Epidermal melanocyte (primary cell): ENCODE data around the gene CYSTM1.
A peak's percentile ranks its signal among the peaks of the same experiment; 100 is the strongest.

Experiments
- DNase-seq: peaks from one replicate; pipeline ENCODE4 v3.0.0; 2011; ENCODE audit warnings: low spot score; ENCODE audit not compliant: insufficient read length

CYSTM1 gene

DNA sequence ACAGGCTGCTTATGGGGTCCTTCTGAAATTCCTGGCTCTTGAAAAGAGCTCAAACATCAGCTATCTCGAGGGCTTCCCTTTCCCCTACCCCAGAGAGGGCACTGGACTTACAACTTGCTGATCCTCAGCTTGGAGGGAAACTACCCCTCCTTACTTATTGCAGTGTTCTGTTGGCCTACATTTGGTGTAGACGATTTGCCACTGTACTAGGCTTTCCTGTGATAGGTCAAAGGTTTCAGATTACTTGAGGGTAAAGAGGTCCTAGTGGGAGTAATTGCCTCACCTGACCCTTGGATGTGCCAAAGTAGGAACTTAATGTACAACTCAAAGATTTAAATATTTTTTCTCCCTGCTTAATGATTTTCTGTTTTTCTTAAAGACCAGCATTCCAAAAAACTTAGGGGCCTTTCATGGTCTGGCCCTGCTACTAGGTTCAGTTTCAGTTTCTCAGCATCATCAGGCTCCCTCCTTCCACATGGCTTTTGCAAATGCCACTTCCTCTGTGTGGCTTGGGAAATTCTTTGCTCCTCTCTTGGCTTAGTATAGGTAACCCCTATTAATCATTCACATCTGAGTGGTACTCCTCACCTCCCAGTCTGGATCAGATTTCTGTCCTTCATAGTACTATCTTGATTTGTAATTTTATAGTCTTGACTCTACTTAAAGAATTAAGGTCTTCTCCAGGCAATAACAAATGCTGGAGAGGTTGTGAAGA lies 32.4 kb downstream of the CYSTM1 start:
- no peak for DNase-seq

DNA sequence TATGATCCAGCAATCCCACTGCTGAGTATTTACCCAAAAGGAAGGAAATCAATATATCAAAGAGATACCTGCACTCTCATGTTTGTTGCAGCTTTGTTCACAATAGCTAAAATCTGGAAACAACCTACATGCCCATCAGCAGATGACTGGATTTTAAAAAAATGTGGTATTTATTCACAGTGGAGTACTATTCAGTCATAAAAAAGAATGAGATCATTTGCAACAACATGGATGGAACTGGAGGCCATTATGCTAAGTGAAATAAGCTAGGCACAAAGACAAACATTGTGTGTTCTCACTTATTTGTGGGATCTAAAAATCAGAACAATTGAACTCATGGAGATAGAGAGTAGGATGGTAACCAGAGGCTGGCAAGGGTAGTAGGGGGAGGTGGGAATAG lies 33.1 kb downstream of the CYSTM1 start:
- DNase-seq: no peak

DNA sequence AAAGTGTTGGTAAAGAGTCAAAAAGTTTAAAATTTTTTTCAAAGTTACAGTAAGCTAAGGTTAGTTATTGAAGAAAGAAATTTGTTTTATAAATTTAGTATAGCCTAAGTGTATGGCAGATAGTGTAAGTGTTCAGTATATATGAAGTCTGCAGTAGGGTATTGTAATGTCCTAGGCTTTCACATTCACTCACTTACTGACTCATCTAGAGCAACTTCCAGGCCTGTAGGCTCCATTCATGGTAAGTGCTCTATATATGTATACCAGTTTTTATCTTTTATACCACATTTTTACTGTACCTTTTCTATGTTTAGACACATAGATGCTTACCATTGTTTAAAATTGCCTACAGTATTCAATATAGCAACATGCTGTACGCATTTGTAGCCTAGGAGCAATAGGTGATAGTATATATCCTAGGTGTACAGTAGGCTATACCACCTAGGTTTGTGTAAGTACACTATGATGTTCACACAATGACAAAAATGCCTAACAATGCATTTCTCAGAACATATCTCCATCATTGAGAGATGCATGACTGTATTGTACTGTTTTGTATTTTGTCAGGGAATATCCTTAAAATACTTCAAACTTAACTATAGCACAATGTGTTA lies 38.5 kb downstream of the CYSTM1 start:
- no peak for DNase-seq

DNA sequence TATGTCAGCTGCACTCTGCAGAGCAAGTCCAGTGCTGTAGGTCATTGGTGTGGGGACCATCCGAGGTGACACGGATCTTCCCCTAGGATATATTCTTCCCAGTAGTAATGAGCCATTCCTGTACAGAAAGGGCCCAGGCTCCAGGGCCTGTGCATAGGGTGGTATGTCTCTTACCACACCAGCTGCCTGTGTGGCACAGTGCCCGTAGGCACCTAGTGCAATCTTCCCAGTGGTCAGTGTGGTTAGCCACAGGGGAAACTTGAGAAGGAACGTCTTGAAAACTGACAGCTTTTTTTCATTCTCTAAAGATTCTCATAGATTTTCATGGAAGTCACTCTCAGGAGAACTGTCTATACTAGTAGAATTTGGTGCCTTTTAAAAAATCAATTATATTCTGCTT lies 39.8 kb downstream of the CYSTM1 start:
- peak; percentile 44 for DNase-seq

DNA sequence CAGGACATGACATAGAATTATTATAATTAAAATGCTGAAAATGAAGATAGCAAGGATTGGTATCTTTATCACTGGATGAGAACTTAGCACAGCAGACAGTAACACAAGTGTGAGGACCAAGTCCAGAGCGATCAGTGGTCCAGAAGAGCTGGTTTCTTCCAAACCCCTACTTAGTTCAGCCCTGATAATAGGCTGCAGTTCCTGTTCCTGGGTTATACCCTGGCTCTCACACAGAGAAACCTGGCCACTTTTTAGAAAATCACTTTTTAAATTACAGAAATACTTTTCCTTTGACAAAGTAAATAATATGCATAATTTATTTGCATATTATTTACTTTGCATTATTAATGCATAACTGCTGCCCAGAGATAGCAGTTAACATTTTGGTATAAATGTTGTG lies 40.3 kb downstream of the CYSTM1 start:
- DNase-seq: no peak

DNA sequence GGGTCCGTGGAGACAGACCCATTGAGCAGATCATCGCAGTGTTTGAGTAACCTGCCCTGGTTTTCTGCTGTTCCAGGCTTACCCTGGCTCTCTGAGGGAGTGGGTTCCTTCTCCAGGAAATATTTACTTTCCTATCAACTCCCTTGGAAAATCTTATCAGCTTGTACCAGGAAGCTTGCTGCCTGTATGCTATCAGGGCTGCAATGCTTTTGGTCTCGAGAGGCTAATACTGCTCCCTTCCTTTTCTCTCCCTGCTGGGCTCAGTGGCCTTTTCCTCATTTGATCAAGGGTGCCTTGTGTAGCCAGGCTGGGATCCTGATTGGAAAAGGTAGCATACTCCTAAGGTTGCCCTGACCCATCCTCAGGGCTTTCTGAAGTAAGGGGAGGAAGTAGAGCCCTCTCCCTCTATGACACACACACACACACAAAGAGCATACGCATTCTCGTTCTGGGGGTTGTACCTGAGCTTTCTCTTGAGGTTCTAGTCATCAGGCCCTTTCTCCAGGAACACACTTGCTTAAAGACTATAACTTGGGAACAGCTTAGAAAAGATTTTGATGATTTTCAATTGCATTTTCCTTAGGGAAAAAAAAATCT lies 41.6 kb downstream of the CYSTM1 start:
- no peak for DNase-seq

DNA sequence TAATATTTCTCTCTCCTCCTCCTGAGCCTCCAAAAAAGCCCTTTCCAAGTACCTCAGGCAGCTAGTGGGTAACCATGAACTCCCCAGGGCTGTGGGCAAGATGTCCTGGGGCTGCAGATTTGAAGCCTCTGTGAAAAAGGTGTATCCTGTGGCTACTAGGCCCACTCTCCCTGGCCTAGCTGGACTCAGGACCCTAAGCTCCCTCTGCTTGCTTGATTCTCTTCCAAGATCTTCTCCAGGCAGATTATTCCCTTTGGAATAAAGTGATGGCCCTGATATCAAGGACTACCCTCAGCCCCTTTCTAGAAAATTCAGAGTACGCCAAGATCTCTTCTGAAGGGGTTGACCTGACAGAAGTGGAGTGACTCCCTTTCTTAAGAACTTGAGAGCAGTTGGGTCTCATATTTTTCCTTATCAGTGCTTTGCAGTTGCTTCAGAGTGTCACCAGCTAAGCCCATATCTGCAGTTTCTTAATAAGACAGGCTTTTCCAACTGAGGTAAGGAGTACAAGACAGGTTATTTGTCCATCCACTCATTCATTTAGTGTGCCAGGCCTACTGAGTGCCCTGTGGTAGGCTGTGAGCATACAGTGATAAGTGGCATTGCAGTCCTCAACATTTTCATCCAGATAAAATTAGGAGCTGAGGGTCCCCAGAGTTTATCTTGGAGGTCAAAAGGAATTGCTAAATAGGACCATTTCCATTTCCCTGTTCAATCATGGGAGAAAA lies 42.5 kb downstream of the CYSTM1 start:
- no peak for DNase-seq

DNA sequence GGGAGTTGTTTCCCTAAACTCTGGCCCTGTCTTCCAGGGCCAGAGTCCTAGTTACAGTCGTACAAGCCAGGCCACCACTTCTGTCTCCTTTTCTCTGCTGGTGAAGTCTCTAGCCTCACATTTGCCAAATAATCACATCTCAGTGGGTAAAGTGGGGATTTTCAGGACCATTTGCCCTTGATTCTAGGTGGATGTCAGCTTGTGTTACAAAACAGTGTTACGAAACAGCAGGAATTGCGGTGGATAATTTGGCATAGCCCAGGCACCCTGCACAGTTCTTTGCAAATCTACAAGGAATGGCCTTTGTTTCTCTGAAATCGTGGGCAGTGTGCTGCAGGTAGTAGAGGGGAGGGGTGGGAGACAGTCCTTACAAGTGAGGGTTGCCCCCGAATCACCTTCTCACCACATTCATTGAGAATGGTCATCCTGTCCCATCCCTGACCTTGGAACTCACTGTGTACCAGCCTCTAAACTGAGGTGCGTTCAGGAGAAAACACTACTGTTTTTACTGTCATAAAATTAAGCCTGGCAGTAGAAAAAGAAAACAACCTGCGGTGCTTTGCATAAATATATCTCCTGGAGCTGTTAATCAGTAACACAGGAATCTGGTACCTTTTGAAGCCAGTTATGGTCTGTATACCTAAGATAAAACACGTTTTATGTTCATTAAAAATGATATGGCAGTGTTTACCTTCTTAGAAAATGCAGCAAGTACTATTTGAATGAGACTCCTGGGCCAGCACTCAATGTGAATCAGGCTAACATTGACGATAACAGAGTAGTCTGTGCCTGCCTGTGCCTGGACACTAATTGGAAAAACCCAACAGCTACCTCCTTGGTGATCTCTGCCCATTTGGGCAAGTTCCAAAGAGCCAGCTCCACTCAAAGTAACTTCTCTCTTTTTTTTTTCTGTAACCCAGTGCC lies 44.3 kb downstream of the CYSTM1 start:
- no peak for DNase-seq

DNA sequence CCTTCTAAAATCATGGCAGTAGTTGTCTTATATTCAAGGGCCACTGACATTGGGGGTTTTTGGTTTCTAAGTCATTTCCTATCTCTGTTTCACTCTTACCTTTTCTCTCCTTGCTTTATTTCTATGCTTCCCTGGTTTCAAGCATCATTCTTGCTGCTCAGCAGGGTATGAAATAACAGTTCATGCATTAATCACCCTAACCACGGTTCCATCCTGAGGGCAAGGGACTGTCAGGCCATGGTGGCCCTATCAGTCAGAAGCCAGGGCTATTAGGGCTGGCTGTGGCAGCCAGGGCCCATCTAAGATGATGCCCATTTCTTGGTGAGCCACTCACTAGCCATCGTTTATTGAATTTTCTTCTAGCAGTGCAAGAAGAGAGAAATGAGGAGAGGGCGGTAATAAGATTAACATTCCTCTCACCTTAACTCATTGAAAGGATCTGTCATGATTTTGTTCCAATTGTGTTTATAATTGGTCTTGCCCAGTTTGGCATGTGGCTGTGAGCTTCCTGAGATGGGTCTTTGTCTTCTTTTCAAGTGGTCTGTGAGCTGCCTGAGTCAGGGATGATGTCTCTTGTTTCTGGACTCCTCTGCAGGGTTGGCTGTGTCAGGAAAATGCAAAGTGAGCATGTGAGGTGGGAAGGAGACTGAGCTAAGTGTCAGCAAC lies 45.2 kb downstream of the CYSTM1 start:
- no peak for DNase-seq

DNA sequence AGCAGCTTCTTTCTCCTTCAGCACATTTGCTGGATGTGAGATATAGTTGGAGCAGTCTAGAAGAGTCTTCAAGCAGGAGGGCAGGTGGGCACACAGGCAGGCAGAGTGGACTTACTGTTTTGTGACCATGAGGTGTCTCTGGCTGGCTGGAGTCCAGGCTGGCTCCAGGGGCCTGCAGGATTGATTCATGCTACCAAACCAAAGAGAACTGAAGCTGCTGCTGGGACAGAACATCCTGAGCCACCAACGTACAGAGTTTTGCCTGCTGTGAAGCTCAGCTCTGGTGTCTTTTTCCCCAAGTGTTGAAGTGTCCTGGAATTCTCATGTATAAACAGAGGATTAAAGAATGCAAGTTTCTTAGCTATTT lies 45.7 kb downstream of the CYSTM1 start:
- no peak for DNase-seq

DNA sequence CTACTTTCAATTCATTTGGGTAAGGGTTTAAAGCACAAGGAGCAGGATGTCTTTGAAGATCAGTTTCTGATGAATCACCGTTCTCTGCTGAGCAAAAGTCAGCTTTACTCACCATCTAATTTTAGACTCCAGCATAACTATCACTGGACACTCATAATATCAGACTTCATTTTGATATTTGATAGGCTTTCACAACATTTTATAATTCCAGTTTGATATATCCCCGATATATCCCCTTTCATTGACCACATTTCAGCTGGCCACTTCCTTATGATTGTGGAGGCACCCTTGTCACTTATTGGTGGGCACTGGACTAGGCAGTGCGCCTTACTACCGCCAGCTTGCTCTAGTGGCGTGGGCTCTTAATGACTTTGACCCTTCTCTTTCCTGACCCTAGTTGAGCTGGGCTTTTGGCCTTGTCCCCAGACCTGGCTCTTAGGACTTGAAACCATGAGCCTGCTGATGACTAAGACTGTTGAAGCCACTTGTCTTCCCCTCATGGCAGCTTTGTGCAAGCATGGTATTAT lies 46.8 kb downstream of the CYSTM1 start:
- no peak for DNase-seq

DNA sequence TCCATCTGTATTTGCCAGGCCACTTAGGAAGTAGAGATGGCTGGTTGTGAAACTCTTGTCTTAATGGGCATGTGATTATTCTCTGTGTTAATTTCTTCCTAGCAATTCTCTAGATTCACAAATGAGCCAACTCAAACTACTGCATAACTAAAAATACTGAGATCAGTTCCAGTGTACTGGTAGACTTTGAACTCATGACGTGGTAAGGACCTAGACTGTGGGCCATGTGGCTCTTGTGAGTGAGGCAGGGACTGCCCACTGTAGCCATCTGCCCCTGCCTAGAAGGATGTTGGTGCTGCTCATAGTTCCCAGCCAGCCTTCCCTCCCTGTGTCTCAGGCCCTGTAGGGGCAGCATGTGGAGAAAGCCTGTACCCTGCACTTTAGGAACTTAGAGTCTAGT lies 47.4 kb downstream of the CYSTM1 start:
- DNase-seq: no peak

DNA sequence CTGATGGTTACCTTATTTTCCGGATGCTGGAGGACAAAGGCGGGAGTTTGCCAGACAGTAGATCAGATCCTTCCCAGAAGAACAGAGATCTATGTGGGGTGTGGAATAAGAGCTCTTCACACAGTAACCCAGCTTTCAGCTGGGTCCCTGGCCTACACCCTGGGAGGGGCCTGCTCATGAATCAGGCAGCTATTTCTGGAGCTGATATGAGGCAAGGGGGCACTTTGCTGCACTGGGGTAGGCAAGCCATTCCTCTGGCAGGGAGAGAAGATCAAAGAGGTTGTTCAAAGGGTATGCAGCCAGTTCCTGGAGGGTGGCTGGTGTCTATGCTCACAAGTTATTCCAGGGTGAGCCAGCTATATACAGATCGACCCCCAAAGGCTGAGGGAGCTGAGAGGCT lies 48.6 kb downstream of the CYSTM1 start:
- DNase-seq: no peak

DNA sequence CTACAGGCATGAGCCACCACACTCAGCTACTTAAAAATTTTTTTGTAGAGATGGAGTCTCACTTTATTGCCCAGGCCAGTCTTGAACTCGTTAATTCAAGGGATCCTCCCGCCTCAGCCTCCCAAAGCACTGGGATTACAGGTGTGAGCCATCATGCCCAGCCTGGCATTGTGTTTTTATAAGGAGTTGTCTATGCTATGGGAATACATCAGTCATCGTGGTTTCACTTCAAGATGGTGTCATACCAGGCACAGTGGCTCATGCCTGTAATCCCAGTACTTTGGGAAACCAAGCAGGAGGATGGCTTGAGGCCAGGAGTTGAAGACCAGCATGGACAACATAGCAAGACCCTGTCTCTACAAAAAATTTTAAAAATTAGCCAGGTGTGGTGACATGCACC lies 49.7 kb downstream of the CYSTM1 start:
- DNase-seq: no peak

DNA sequence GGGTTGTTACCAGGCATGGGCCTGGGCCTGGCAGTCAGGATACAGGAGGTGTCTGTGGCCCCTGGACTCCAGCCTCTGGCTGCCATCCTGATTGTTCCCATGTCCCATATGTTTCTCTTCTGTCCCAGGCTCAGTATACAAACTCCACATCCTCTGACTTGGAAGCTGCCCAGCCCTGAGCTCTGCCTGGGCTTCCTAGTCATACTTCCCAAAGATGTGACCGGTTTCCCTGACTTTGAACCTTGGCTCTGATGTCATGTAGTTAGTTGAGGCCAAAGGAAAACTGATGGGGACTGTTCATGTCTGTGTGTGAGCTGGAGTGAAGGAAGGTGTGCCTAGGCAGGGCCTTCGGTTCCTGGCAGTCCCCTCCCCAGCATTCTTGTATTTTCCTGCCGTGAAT lies 50.4 kb downstream of the CYSTM1 start:
- no peak for DNase-seq

DNA sequence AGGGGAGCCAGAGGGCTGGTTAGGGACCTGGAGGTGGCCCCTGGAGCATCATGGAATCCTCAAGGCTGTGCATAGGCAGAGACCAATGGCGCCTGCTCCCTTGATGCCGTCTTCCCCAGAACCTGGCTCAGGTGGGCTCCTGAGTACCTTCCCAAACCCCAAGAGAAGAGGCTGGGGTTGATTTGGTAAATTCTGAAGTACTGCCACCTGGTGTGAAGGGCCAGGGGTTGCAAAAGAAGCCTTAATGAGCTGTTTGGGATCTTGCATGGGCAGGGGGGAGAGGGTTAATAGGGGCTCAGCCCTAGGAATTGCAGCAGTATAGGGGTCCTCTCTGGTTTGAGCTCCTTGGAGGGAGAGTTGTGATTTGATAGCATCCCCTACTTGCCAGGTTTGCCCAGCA lies 52.1 kb downstream of the CYSTM1 start:
- no peak for DNase-seq

DNA sequence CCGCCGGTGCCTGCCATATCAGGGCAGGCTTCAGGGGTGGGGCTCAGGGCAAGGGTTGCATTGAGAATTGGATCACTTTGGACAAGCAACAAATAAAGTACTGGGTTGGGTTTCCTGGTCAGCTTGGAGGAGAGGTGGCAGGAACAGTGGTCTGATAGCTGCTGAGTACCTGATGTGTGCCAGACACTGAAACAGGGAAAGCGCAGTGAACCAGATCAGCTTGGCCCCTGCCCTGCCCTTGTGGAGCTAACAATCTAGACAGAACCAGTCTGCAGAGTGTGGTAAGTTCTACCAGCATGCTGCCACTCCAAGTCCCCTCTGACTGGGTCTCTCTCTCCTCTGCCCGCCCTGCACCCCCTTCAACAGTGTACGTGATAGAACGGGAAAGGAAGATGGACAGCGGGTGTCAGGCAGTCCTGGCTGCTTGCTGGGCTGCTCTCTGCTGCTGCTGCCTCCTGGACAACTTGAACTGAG lies 53.4 kb downstream of the CYSTM1 start:
- no peak for DNase-seq

DNA sequence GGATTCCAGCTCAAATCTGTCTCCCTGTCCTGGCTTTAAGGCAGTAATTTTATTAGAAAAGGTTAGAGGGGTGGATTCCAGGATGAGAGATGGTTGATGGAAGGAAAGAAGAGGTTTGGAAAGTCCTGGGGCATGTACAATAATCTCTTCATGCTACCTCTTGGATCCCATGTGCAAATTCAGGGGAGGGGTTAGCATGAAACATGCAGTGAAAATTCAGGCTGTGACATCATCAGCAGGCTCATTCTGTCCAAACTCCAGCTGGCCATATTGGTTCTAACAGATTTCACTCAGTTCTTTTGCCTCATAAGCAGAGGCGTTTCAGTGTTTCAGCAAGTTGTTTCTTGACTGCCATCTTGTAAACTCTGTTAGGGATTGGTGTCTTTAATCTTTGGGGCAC lies 55.4 kb downstream of the CYSTM1 start:
- no peak for DNase-seq

DNA sequence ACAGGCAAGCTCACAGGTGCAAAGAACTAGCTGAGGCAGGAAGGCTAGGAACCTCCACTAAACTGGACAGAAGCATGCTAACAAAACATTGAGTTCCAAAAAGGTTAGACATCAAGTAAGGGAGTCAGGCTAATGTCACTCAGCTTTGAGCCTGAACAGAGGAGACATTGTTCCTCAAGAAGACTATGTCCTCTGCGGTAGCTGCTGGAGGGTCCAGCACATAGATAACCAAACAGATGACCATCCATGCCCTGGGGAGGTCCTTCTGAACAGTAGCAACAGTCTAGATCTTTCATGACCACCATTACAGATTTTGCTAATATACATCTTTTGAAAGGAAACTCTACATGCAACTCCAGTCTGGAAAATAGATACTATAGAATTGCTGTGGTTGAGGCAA lies 57.7 kb downstream of the CYSTM1 start:
- no peak for DNase-seq

DNA sequence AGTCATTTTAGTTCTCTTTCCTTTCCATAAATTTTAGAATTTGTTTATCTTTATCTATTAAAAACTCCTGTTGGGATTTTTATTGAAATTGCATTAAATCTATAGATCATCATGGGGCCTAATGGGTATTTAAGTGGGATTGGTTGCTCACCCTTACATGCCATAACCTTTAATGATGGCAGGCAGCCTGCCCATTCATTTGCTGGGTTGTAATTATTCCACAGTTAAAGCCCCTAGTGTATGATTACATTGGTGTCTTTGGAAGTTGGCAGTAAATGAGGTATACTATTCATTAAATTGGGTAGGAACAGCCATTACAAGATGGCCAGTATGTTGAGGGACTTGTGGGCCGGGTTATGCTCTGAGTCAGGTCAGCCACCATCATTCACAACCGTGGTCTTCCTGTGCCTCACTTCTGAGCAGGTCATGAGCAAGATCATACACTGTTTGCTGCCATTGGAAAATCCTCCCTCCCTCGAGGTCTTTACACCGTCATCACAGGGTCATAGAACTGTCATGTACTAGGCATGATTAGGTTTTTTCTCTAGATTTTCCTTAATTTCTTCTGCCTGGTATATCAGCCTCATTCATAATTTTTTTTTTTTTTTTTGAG lies 59.5 kb downstream of the CYSTM1 start:
- no peak for DNase-seq
